ENCODE measurements around the gene MGARP.
A peak's percentile ranks its signal among the peaks of the same experiment; 100 is the strongest.
"Not testable (repeated sequence)": the region's sequence is repeated elsewhere in the genome, so short reads cannot be mapped to it uniquely, and the experiment has no call there.

Gene MGARP

GRCh38 chr4:139295206-139295941 is 15.3 kb upstream of the MGARP start:
- DNase-seq (ENCODE audit: low read depth) = peak; percentile 85

GRCh38 chr4:139286186-139286698 is 6.2 kb upstream of the MGARP start:
- no peak for DNase-seq (ENCODE audit: low read depth)

GRCh38 chr4:139282721-139283075 is 2.7 kb upstream of the MGARP start:
- DNase-seq (ENCODE audit: low read depth) = no peak

GRCh38 chr4:139282065-139282720 is 2.2 kb upstream of the MGARP start:
- no peak for DNase-seq (ENCODE audit: low read depth)

- DNase-seq (ENCODE audit: low read depth) = no peak
These were observed 889 bp downstream of the MGARP start for GRCh38 chr4:139278912-139279759.

GRCh38 chr4:139278485-139278884 is 1.5 kb downstream of the MGARP start:
- no peak for DNase-seq (ENCODE audit: low read depth)

GRCh38 chr4:139275281-139275735 is 4.7 kb downstream of the MGARP start:
- DNase-seq (ENCODE audit: low read depth) = no peak

GRCh38 chr4:139274790-139275189 is 5.2 kb downstream of the MGARP start:
- DNase-seq (ENCODE audit: low read depth) = no peak

GRCh38 chr4:139273835-139274234 is 6.2 kb downstream of the MGARP start:
- DNase-seq (ENCODE audit: low read depth) = no peak

- no peak for DNase-seq (ENCODE audit: low read depth)
These were observed 12.7 kb downstream of the MGARP start for GRCh38 chr4:139267301-139267700.

- peak; percentile 37 for DNase-seq (ENCODE audit: low read depth)
These were observed 13.3 kb downstream of the MGARP start for GRCh38 chr4:139266583-139267257.

- DNase-seq (ENCODE audit: low read depth) = no peak
These were observed 13.8 kb downstream of the MGARP start for GRCh38 chr4:139266208-139266582.

GRCh38 chr4:139265654-139266053 is 14.4 kb downstream of the MGARP start:
- no peak for DNase-seq (ENCODE audit: low read depth)

- no peak for DNase-seq (ENCODE audit: low read depth)
These were observed 23.7 kb downstream of the MGARP start for GRCh38 chr4:139256349-139256748.

GRCh38 chr4:139255581-139255980 is 24.4 kb downstream of the MGARP start:
- DNase-seq (ENCODE audit: low read depth) = not testable (repeated sequence)

- DNase-seq (ENCODE audit: low read depth) = no peak
These were observed 26.3 kb downstream of the MGARP start for GRCh38 chr4:139253713-139254112.

- no peak for DNase-seq (ENCODE audit: low read depth)
These were observed 27.0 kb downstream of the MGARP start for GRCh38 chr4:139253046-139253445.

- no peak for DNase-seq (ENCODE audit: low read depth)
These were observed 32.3 kb downstream of the MGARP start for GRCh38 chr4:139247700-139248238.

GRCh38 chr4:139247241-139247640 is 32.8 kb downstream of the MGARP start:
- DNase-seq (ENCODE audit: low read depth) = no peak

GRCh38 chr4:139246166-139246565 is 33.9 kb downstream of the MGARP start:
- DNase-seq (ENCODE audit: low read depth) = no peak

- no peak for DNase-seq (ENCODE audit: low read depth)
These were observed 34.4 kb downstream of the MGARP start for GRCh38 chr4:139245590-139245989.

Data from CMK (cell line).